Stimulated activated CD4-positive, alpha-beta T cell treated with anti-CD3 and anti-CD28 coated beads, Interleukin-12 subunit alpha, Interleukin-12 subunit beta, amount 100 ng/mL, for 24 hours (primary cell): ENCODE measurements around the gene PLA2G4B.

Experiments
- DNase-seq, 2 experiments: peaks; one replicate each; pipeline ENCODE4 v3.0.0-alpha.2; 2020; ENCODE audit warnings: low read depth in 2 of 2

Gene PLA2G4B

DNA sequence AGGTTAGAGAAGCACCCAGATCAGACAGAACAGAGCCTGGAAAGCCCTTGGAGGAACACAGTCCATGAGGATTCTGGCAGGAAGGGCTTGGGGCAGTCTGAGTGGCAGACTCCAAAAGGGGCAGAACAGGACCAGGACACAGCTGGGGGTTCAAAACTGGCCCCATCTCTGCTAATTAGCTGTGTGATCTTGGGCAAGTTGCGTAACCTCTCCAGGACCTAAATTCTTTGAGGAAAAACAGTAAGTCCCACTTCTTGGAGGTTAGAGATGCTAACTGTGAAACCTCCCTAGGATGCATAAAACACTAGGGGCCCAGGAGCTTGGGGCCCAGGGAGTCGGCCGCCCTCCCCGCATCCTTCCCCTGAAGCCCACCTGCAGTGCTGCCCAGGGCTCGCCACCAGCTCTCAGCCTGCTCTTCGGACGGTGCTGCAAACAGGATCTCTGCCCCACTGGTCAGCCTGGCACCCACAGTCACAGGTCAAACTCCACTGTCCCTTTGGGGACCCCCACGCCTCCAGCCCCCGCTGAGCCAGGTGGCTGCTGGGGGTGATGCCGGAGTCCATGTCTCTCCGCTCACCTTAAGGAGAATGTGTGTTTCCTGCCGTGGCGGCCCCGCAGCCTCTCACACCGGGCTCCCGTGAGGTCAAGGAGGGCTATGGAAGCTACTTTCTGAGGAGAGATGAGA is 12.0 kb downstream of the PLA2G4B start:
- DNase-seq = no peak

DNA sequence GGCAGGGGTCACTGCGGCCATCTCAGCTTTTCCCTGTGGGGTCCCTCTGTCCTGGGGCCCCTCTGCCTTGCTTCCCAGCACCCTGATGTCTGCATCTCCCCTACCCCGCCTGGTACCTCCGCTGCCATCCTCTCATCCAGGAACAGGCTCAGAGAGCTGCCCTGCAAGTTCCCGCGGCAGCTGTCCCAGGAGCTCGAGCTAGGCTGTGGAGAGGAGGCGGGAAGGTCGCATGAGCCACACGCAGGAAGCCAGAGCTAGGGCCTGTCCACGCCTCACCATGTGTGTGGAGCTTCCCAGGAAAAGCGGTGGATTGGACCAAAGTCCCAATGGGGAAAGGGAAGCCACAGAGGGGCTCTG is 12.5 kb downstream of the PLA2G4B start:
- no peak for DNase-seq

DNA sequence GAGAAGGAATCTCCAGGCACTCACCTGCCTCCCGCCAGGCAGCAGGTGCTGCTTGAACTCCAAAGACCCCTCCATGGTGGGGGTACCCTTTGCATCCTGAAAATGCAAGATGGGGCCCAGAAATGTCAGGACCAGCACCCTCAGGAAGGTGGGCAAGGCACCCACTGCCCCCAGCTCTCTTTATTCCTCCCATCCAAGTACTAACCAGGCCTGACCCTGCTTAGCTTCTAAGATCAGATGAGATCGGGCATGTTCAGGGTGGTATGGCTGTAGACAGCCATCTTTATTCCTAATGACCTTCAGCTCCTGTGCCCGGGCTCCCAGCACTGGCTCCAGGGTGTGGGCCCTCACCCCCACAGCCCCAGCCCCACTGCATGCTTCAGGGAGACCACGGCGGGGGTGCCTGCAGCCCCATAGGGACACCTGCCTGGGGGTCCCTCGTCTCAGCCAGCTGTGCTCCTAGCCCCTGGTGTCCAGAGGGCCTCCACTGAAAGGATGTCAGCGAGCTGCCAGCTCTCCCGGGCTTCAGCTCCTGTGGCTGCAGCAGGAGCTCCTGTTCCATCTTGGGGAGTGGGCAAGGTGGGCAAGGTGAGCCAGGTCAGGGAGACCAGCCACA is 13.2 kb downstream of the PLA2G4B start:
- DNase-seq = no peak

DNA sequence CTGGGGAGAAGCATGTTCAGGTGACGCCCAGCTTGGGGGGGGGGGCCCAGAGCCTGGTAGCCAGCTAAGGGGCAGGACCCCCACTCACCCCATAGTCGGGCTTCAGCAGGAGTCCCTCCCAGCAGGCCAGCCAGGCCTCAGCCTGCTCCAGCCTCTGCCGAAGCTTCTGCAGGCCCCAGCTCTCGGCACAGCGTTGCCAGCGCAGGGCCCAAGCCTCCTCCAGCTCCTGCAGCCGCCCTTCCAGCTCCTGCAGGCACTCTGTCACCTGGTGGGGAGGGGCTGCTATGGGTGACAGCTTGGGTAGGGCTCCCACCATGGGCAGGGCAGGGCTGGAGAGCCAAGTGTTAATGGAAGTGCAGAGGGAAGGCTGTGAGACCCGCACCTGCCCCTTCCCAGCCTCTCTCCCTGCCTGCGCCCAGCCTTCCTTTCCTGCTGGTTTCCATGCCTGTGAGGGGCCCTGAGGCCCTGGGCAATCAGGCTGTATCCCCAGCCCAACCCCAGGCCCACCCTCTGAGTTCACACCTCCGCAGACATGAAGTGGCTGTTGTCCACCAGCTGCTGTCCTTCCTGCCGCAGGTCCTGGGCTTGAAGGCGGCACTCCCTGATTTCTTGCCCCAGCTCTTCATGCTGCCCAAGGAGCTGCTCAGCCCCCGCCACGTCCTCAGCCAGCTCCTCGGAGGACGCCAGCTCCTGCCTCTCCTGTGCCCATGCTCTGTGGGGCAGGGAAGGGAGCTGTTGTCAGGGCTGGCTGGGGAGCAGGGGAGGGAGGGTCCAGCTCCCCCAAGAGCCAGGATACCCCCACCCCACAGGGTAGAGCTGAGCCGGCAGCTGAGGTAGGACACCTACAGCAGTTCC is 14.3 kb downstream of the PLA2G4B start:
- DNase-seq = no peak

DNA sequence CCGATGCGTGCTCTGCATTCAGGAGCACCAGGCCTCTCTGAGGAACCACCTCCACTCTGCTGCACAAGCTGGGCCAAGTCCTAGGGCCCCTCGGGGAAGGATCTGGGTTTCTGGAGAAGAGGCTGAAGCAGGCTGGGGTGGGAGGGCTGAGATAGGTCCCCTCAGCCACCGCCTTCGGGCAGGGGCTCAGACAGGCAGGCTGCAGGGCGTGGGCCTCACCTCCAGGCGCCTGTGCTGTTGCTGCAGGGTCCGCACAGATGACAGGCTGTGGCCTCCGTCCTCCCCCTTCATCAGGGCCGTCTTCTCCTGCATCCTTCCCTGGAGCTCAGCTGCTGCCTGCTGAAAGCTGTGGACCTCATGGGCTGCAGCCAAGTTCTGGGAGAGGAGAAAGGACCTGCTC is 15.2 kb downstream of the PLA2G4B start:
- no peak for DNase-seq

DNA sequence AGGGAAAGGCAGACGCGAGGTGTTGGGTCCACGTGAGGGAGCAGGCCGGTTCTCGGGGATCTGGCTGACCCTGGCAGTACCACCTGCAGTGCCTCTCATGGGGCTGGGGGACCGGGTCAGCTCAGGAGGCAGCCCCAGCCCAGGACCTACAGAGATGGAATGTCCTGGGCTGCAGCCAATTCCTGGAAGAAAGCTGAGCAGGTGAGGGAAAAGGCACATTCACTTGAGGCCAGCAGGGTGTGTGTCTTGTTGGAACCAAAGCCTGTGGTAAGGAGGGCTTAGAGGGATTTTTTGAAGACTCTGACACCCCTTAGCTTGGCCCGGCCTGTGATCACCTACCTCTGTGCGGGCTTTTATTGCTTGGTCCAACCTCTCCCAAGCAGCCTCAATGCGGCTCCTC is 15.8 kb downstream of the PLA2G4B start:
- DNase-seq = no peak

DNA sequence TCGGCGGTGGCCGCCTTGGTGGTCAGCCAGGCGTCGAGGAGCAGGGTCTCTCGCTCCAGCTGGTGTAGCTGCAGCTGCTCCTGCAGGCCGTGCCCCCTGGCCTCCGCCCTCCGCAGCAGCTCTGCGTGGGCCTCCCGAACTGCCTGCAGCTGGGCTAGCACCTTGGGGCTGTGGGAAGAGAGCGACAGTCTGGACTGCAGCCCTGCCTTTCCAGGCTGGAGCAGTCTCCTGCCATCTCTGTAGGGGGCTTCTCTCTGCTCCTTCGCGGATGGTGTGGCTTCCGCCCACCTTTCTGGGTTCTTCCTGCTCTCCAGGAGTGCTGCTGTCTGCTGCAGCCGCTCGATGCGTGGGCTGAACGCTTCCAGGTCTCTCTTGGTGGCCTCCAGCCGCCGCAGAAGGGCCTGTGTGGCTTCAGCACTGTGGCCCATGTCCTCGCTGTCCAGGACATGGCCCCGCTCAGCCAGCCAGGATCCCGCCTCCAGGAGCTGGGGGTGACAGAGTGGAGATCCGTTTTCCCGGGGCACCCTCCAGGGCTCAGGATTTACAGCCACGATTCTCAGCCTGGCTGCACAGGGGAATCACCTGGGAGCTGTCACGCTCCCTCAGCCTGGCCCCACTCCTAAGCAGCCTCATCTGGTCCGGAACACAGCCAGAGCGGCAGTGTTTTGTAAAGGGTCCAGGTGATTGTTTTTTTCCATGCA is 16.8 kb downstream of the PLA2G4B start:
- DNase-seq = no peak

DNA sequence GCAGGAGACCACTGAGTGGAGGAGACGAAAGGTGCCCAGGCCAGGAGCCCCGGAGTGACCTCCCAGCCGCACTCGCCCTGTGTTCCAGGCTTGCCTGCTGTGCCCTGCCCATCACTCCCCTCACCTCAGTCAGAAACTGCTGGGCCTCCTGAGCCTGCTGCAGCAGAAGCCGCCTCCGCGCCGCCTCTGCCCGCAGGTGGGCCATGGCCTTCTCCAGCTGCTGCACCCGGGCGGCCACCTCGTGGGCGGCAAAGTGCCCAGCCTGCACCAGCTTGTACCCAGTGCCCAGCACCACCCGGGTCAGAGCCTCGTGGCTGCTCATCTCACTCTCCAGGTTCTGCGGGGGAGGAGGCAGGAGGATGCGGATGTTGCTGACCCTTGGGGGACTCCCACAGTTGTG is 17.6 kb downstream of the PLA2G4B start:
- DNase-seq = no peak

DNA sequence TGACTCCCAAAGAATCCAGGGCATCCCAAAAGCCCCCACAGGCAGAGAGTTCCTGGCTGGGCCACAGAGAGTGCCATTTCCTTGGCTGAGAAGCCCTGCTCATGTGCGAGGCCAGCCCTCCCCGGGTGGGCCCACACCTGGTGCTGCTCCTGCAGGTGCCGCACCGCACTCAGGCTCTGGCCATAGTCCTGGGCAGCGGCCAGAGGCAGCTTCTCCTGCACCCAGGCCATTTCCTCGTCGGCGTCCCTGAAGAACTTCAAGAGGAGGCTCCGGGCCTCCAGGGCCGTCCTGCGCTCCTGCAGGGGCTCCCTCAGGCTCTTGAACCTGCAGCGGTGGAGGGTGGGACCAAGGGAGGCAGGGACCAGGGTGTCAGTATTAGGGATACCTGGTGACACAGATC is 18.1 kb downstream of the PLA2G4B start:
- no peak for DNase-seq

DNA sequence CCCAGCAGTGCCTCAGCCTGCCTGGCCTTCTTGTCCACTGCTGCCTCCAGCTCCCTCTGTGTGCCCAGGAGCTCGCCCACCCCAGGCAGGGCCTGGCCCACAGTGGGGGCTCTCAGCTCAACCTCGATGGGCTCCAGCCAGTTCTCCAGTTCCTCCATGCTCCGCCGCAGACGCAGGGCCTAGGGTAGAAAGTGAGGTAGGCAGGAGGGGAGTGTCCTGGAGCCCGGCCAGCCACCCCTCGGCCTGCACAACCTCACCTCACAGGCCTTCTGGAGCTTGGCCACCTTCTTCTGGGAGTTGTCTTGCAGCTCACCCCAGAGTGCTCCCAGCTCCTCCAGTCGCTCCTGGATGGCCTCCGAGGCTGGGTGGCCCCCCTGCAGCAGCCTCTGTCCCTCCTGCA is 18.7 kb downstream of the PLA2G4B start:
- DNase-seq = no peak

DNA sequence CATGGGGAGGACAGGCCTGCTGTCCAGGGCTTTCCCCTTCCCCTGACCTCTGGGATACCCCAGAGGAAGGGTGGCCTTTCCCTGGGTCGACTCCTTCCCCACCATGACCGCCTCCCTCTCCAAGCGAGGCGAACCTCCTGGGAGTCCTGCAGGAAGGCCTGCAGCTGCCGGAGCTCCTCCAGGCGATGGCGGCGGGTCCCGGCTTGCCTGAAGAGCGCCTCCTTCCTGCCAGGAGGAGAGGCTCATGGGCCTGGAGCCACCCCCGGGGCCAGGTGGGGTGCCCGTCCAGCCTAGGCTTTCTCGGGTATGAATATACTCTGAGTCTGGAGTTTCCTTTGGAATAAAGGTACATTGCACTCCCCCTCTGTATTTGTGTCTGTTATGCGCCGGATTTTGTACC is 20.1 kb downstream of the PLA2G4B start:
- DNase-seq = no peak

DNA sequence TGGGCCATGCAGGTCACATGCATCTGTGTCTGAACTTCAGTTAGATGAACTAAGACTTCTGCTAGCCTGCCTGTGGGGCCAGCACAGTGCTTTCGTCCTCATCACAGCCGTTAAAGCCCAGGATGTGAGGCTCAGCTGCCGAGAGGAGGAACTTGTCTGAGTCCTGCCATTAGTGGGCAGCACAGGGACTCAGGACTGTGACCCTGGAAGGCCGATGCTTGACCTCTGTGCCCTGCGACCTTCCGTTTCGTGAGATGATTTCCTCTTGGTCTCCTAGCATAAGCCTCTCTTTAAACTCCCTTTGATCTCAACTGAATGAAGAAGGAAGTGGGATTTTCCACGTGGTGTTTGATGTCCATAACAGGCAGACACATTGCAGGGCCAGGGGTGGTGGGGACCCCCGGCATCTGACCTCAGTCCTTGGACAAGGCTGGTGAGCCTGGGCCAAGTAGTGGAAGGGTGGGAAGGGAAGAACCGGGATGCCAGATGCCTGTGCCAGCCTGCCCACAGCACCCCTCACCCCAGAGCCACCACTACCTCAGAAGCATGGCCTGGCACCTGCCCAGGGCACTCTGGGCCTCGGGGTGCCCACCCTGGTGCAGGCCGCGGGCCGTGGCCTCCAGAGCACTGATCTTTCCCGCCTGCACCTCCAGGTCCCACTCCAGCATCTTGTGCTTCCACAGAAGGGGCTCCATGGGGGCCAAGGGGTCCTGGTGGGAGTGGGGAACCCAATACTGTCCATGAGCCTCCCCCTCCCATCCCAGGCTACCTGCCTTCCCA is 21.6 kb downstream of the PLA2G4B start:
- DNase-seq = no peak

DNA sequence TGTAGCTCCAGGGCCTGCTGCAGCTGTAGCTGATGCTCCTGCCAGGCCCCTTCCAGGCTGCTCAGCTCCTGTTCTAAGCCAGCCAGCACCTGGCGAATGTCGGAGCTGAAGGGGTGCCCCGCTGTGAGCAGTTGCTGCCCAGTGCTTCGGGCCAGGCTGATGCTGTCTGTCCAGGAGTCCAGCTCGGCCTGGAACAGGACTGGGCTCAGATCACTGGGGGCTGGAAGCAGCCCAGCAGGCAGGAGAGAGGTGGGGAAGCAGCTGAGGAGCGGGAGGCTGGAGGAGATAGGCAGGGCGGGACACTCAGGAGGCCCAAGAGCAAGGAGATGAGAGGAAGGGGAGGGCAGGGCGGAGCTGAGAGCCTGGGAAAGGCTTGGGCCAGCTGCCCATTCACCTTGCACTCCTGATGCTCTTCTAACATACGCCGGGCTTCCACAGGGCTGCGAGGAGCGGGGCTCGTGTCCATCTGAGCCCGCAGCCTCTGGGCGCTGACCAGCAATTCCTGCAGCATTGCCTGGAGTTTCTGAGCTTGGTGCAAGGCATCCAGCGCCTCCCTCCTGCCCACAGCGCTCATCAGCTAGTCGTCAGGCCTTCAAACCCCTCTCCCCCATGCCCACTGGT is 23.2 kb downstream of the PLA2G4B start:
- DNase-seq = no peak

DNA sequence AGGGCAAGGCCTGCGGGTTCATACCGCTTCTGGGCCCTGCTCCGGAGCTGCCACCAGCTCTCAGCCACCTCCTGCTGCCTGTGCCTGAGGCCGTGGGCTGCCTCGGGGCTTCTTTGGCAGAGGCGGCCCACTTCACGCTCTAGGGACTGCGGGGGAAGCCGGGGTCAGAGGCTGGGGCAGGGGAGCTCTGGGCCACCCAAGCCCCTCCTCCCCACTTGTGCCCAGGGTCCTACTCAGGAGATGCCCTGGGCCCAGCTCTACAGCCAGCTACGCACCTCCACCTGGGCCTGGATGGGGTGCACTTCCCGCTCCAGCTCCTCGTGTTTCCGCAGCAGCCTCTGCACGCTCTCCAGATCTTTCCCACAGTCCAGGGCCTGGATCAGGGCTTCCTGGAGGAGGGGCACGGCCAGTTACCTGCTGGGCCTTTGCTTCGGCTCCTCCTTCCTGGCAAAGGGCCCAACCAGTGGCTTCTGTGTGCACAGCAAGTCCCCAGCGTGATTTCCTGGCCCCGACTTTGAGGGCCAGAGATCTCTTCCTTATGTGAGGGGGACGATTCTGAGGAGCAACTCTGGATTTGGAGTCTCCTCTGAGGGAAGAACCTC is 24.0 kb downstream of the PLA2G4B start:
- DNase-seq = no peak

DNA sequence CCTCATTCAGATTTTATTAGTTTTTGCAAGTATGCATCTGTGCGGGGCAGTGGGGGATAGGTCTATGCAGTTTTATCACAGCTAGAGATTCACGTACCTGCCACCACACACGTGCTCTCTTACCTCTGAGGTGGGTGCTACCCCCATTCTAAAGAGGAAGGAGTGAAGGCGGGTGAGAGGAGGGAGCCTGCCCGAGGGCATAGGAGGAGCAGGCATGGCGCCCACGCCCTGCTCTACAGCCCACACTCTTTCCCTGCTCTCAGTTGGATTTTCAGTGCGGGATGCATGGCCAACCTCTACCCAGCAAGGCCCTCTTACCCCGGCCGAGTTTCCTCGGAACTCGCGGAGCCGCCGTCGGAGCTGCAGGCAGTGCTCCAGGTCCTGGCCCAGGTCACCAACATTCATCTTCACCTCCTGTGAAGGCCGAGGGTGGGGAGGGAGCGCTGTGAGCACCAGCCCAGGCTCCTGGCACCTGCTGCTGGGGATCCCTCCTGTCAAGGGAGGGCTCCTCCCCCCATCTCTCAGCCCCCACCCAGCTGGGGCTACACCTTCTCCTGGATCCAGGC is 26.9 kb downstream of the PLA2G4B start:
- no peak for DNase-seq

DNA sequence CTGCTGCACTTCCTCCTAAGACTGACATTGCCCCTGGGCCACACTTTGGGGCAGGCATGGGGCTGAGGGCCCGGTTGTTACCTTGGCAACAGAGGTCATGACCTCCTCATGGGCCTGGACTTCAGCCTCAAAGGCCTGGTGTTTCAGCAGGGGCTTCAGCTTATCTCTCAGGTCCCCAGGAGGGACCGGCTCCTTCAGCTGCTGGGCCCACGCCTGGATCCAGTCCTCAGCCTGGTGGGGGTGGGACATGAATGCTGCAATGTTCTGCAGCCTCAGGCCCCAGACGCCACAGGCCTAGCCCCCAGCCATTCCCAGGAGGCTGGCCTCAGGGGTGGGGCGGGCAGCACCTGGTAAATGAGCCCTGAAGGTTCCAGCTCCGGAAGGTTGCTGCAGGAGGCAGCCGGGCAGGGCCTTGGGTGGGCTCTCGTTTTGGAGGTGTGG is 27.6 kb downstream of the PLA2G4B start:
- DNase-seq = no peak

DNA sequence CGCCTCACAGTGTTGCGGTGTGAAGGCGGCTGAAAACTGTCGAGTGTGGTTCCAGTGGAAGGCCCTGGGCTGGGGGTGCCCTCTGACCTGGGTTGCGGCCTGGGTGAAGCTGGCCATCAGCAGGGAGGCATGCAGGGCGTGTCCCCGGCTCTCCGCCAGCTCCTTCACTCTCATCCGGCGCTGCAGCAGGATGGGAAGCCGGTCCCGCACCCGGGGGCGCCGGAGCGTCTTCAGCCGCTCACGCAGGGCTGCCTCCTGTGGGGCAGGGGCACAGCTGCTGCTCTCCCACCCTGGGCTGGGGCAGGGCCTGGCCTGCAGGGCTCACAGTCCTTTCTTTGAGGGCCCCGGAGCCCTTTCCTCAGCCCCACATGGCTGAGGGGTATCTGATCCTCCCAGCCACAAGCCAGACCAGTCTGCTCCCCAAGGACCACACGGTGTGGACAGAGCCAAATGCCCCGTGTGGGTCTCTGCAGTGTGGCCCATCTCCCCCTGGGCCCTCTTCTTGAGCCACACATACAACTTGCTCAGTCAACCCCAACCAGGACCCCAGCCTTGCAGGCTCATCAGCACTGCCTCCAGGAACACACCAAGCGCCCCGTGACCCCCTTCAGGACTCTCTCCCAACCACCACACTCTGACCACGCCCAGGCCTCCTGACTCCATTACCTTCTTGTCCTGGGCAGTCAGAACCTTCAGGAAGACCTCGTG is 28.4 kb downstream of the PLA2G4B start:
- DNase-seq = no peak

DNA sequence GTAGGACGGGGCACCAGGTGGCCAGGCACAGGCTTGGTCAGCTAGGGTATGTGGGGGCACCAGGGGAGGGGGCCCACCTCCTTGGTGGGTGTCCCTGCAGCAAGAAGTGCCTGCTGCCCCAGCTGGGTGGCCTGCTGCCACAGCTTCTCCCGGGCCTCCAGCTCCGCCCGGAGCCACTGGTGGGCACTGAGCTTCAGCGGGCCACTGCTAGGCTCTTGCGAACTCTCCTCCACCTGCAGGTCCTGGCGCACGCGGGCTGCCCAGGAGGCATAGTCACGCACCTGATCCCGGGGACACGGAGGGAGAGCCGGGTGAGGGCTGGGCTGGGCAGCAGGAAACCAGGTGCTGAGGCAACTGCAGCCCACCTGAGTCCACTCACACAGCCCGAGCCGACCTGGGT is 29.7 kb downstream of the PLA2G4B start:
- DNase-seq = no peak

DNA sequence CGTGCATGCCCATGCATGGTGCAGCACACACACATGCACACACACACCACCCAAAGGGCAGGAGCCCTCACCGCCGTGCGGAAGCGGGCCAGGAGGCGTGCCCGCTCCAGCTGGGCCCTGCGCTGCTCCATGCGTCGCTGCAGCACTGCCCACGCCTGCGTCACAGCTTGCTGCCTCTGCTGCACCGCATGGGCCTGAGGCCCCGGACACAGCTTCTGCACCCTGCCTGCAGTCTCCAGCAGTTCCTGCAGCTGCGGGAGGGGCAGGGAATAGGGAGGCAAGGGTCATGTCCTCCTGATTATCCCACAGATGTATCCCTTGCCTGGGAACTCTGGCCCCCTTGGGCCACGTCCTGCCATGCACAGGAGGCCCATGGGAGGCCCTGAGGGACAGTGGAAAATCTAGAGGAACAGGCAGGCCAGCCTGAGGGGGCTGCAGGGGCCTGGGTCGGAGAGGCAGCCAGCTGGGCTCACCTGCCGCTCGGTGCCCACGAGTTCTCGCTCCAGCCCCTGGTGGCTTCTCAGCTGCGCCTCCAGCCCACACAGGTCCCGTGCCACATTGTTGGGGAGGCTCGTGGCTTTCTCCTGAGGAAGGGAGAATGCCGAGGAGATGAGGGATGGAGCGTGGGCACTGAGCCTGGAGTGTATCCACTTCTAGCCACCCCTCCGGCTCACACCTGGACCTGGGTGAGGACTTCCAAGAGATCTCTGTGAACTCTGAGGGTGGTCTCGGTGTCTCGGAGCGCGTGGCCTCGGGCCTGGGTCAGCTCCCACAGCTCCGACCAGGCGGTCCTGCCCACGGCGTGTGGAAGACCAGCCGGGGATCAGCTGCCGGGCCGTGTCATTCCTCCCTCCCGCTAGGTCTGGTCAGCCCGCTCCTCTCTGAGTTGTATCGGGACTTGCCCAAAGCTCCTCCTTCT is 31.4 kb downstream of the PLA2G4B start:
- no peak for DNase-seq
